C4-2B (cell line): Measurements from ENCODE around the gene ZNF584.

Experiments used
- CTCF ChIP-seq: fragments of 450-650 bp; conservative IDR thresholded peaks from 2 replicates; pipeline ENCODE4 v1.5.1; 2017; ENCODE audit warnings: mild to moderate bottlenecking
- ZFX ChIP-seq: fragments of 450-650 bp; IDR thresholded peaks from 2 replicates; pipeline ENCODE4 v1.6.1; 2017

- TF ChIP-seq CTCF (no peak), ZFX (no peak)
Measured at GRCh38 chr19:58382997-58383603, 25.3 kb upstream of the ZNF584 start.
